ENCODE data around the gene RGS14. TPM values are rescaled to one million over a fixed set of nuclear protein-coding genes. Genes with fewer than 3 reads are reported as not detected.

Gene RGS14
- total RNA-seq, 1 donor from 2014 or later, result 16.6 TPM

DNA sequence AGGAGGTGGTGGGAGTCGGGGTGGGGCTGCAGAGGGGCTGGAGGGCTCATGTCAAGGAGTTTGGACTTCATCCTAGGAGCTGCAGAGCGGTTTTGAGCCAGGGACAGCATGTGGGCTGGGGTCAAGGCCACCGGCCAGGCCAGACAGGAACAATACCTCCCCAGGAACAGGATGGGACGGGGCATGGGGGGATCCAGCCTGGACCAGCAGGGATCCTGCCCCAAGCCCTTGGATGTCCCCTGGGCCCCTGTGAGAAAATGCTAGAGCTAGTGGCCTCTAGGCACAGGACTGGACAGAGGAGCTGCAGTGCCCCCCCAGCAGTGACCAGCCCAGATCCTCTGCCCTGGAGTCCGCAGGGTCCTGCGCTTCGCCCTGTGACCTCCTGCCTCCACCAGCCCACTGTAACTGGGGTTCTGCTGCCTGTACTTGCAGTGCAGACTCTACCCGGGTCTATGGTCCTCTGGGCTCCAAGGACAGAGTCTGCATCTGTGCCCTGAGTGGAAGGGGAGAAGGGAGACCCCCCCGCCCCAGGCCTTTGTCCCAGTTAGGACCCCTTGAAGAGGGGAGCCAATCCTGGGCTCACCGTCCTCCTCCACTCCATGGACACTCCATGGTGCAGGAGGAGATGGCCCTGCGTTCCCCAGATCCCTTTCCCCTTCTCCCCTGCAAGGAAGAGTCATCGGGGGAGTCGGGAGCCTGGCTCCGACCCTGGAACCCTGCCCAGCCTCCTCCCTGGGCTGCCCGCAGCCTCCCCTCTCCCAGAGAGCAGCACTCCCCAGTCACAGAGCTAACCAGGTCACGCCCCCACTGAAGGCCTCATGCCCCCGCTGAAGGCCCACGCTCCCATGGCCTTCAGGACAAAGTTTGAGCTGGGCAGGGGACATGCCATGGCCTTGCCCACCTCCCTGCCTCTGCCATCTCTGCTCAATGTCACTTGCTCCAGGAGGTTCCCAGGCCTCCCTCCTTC, 43.1 kb upstream of the RGS14 start:
- H3K4me3 Mint-ChIP-seq, result no peak overlapping the region
- no peak for DNase-seq (ENCODE audit: extremely low spot score, unreplicated experiment)
- no peaks in the 10 kb centered on the region for H3K27me3 Mint-ChIP-seq
- no peaks in the 10 kb centered on the region for H3K9me3 Mint-ChIP-seq
- H3K36me3 Mint-ChIP-seq, result peaks cover 5% of the 10 kb centered on the region
- peaks cover 9% of the 10 kb centered on the region for H3K4me1 Mint-ChIP-seq (ENCODE audit: unreplicated experiment)
- TF ChIP-seq, protein P1, sequence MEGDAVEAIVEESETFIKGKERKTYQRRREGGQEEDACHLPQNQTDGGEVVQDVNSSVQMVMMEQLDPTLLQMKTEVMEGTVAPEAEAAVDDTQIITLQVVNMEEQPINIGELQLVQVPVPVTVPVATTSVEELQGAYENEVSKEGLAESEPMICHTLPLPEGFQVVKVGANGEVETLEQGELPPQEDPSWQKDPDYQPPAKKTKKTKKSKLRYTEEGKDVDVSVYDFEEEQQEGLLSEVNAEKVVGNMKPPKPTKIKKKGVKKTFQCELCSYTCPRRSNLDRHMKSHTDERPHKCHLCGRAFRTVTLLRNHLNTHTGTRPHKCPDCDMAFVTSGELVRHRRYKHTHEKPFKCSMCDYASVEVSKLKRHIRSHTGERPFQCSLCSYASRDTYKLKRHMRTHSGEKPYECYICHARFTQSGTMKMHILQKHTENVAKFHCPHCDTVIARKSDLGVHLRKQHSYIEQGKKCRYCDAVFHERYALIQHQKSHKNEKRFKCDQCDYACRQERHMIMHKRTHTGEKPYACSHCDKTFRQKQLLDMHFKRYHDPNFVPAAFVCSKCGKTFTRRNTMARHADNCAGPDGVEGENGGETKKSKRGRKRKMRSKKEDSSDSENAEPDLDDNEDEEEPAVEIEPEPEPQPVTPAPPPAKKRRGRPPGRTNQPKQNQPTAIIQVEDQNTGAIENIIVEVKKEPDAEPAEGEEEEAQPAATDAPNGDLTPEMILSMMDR (conservative IDR thresholded peaks at IDR 0.05), result no peak
- no peak overlapping the region for H3K27ac Mint-ChIP-seq

DNA sequence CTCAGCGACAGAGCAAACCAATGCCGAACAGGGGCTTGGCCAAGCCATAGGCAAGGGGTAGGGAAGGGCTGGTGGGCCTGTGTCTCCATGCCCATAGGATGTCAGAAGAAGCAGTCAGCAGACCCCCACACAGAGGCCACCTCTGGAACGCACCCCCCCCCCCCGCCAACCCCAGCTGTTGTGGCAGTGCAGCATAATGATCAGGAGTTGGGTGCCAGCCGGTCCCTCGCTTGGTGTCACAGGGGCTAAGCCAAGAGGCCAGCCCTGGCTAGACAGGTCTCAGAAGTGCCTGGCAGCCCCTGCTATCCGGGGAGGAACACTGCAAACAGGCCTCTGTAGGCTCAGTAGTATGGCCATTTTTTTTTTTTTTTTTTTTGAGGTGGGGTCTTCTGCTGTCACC, 42.3 kb upstream of the RGS14 start:
- H3K36me3 Mint-ChIP-seq, result peaks cover 5% of the 10 kb centered on the region
- H3K4me3 Mint-ChIP-seq, result no peak overlapping the region
- no peak for DNase-seq (ENCODE audit: extremely low spot score, unreplicated experiment)
- H3K4me1 Mint-ChIP-seq (ENCODE audit: unreplicated experiment), result peaks cover 5% of the 10 kb centered on the region
- no peaks in the 10 kb centered on the region for H3K9me3 Mint-ChIP-seq
- no peaks in the 10 kb centered on the region for H3K27me3 Mint-ChIP-seq
- H3K27ac Mint-ChIP-seq, result no peak overlapping the region
- TF ChIP-seq, protein P1 (conservative IDR thresholded peaks at IDR 0.05), result no peak

DNA sequence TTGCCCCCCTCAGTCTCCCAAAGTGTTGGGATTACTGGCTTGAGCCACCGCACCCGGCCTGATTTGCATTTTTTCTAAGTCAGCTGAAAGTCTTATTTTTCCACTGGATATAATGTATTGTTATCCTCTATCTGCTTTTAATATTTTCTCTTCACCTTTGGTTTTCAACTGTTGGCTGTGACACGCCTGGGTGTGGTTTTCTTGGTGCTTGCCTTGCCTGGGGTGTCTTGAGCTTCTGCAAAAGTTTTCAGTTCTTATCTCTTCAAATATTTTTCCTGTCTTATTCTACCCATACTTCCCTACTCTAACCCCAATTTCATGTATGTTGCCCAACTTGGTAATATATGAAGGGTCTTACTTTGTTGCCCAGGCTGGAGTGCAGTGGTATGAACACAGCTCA, 41.7 kb upstream of the RGS14 start:
- Mint-ChIP-seq H3K4me3 (no peak overlapping the region), H3K4me1 (ENCODE audit: unreplicated experiment) (peaks cover under 1% of the 10 kb centered on the region), H3K27ac (no peak overlapping the region), H3K9me3 (no peaks in the 10 kb centered on the region), H3K36me3 (peaks cover 5% of the 10 kb centered on the region), H3K27me3 (no peaks in the 10 kb centered on the region)
- no peak for DNase-seq (ENCODE audit: extremely low spot score, unreplicated experiment)
- TF ChIP-seq, protein P1 (conservative IDR thresholded peaks at IDR 0.05), result no peak

DNA sequence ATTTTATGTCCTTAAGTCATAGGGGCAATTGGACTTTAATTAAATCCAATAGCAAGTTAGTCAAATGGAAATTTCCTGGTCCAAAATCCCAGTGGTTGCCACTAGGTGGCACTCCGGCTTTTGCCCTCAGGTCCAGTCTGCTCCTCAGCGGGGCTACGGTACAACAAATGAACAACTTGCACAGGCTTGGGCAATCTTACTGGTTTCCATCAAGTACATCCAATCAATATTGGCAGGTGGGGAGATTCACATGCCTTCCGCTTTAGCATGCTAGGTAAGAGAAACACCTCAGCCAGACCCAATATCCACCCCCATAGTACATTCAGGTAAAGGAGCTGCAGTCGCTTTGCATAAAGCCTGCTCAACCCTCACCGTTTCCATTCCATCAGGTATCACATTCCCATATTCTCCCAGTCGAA, 39.8 kb upstream of the RGS14 start:
- H3K4me1 Mint-ChIP-seq (ENCODE audit: unreplicated experiment), result no peaks in the 10 kb centered on the region
- no peaks in the 10 kb centered on the region for H3K27me3 Mint-ChIP-seq
- no peak overlapping the region for H3K27ac Mint-ChIP-seq
- H3K36me3 Mint-ChIP-seq, result peaks cover 8% of the 10 kb centered on the region
- no peak for DNase-seq (ENCODE audit: extremely low spot score, unreplicated experiment)
- TF ChIP-seq, protein P1 (conservative IDR thresholded peaks at IDR 0.05), result peak; percentile 91
- no peaks in the 10 kb centered on the region for H3K9me3 Mint-ChIP-seq
- H3K4me3 Mint-ChIP-seq, result no peak overlapping the region

DNA sequence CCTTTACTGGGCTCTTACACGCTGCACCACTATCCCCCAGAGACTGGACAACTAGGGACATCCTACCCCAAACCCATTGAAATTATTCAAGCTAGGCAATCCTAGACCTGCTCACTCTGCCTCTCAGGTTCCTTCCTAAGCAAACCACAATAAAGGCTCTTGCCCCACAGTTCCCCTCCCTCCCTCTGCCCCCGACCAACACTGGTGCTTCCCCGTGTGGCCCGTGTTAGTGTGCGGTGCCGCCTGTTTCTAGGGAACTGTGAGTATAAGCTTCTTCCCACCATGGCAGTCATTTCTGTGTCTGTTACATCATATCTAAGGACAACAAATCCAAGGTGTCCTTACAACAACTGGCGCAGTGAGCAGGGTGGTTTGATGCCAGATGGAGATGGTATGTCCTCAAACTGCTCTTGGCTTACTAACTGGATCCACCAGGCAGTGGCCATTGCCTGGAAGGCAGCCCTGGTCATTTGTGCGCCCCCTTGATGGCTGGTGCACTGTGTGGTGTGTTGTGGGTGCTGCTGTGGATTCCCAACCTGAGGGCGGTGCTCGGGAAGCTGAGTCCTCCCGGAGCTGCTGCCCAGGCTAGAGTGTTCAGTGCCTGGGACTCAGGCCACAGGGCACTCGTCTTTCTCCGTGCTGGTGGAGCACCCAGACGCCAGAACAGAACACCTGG, 37.7 kb upstream of the RGS14 start:
- Mint-ChIP-seq H3K9me3 (no peaks in the 10 kb centered on the region), H3K27ac (no peak overlapping the region), H3K36me3 (peaks cover 18% of the 10 kb centered on the region), H3K4me3 (no peak overlapping the region), H3K27me3 (no peaks in the 10 kb centered on the region), H3K4me1 (ENCODE audit: unreplicated experiment) (peaks cover 3% of the 10 kb centered on the region)
- DNase-seq (ENCODE audit: extremely low spot score, unreplicated experiment), result no peak
- TF ChIP-seq, protein P1 (conservative IDR thresholded peaks at IDR 0.05), result no peak

All from type B pancreatic cell (in vitro differentiated cells).